SK-N-SH treated with all-trans-retinoic acid at 6 μM for 48 hours (cell line): Measurements from ENCODE around the gene KLK10.

Experiments
- ATAC-seq: fragments of 200-7000 bp; cut with Tn5 transposase; 3 replicates; pipeline ENCODE4 v1.9.1; 2020; ENCODE audit warnings: mild to moderate bottlenecking, moderate library complexity
- ARNTL ChIP-seq: fragments of 450-650 bp; formaldehyde crosslinking; IDR thresholded peaks from 2 replicates; pipeline ENCODE4 v1.5.0; 2020; ENCODE audit warnings: low read depth, mild to moderate bottlenecking, moderate library complexity, borderline replicate concordance
- BACH2 ChIP-seq: fragments of 250-450 bp; sonication (Bioruptor Pico); IDR thresholded peaks from 2 replicates; pipeline ENCODE4 v1.9.0; 2021; ENCODE audit warnings: mild to moderate bottlenecking, borderline replicate concordance
- CREB5 ChIP-seq: fragments of 250-450 bp; sonication (Bioruptor Pico); IDR thresholded peaks from 2 replicates; pipeline ENCODE4 v1.5.1; 2020; ENCODE audit warnings: low read depth, mild to moderate bottlenecking, moderate library complexity
- CSDC2 ChIP-seq: fragments of 250-450 bp; sonication (Bioruptor Pico); IDR thresholded peaks from 2 replicates; pipeline ENCODE4 v1.5.0; 2020; ENCODE audit warnings: mild to moderate bottlenecking, moderate library complexity
- CSRNP3 ChIP-seq: fragments of 250-450 bp; sonication (Bioruptor Pico); IDR thresholded peaks from 2 replicates; pipeline ENCODE4 v1.5.1; 2021; ENCODE audit warnings: mild to moderate bottlenecking, moderate library complexity
- ESRRG ChIP-seq: fragments of 250-450 bp; sonication (Bioruptor Pico); IDR thresholded peaks from 2 replicates; pipeline ENCODE4 v1.6.1; 2021; ENCODE audit warnings: mild to moderate bottlenecking
- GLIS3 ChIP-seq: fragments of 250-450 bp; sonication (Bioruptor Pico); IDR thresholded peaks from 2 replicates; pipeline ENCODE4 v1.5.0; 2020; ENCODE audit warnings: mild to moderate bottlenecking, moderate library complexity
- ISL1 ChIP-seq: fragments of 250-450 bp; sonication (Bioruptor Pico); IDR thresholded peaks from 2 replicates; pipeline ENCODE4 v2.1.2; 2022; ENCODE audit warnings: mild to moderate bottlenecking, moderate library complexity
- OSR1 ChIP-seq: fragments of 250-450 bp; sonication (Bioruptor Pico); IDR thresholded peaks from 2 replicates; pipeline ENCODE4 v1.8.0; 2022; ENCODE audit warnings: moderate library complexity, mild to moderate bottlenecking, inconsistent platforms
- PATZ1 ChIP-seq: fragments of 250-450 bp; sonication (Bioruptor Pico); IDR thresholded peaks from 2 replicates; pipeline ENCODE4 v1.8.0; 2020; ENCODE audit warnings: mild to moderate bottlenecking, moderate library complexity, borderline replicate concordance
- PPARA ChIP-seq: fragments of 250-450 bp; sonication (Bioruptor Pico); IDR thresholded peaks from 2 replicates; pipeline ENCODE4 v1.5.0; 2020; ENCODE audit warnings: mild to moderate bottlenecking, borderline replicate concordance
- RARB ChIP-seq: fragments of 250-450 bp; sonication (Bioruptor Pico); IDR thresholded peaks from 2 replicates; pipeline ENCODE4 v1.8.0; 2021; ENCODE audit warnings: mild to moderate bottlenecking, moderate library complexity
- SNAI2 ChIP-seq: fragments of 250-450 bp; sonication (Bioruptor Pico); IDR thresholded peaks from 2 replicates; pipeline ENCODE4 v1.5.0; 2020; ENCODE audit warnings: mild to moderate bottlenecking, moderate library complexity
- TOX ChIP-seq: fragments of 250-450 bp; sonication (Bioruptor Pico); IDR thresholded peaks from 2 replicates; pipeline ENCODE4 v1.8.0; 2021; ENCODE audit warnings: mild to moderate bottlenecking, moderate library complexity, borderline replicate concordance
- TSHZ2 ChIP-seq: fragments of 250-450 bp; sonication (Bioruptor Pico); IDR thresholded peaks from 2 replicates; pipeline ENCODE4 v1.5.0; 2020; ENCODE audit warnings: mild to moderate bottlenecking, moderate library complexity
- ZC3H10 ChIP-seq: fragments of 250-450 bp; sonication (Bioruptor Pico); IDR thresholded peaks from 2 replicates; pipeline ENCODE4 v1.5.1; 2021; ENCODE audit warnings: mild to moderate bottlenecking, moderate library complexity
- ZFP3 ChIP-seq: fragments of 250-450 bp; sonication (Bioruptor Pico); IDR thresholded peaks from 2 replicates; pipeline ENCODE4 v1.5.0; 2020; ENCODE audit warnings: mild to moderate bottlenecking, moderate library complexity
- ZFP30 ChIP-seq: fragments of 450-650 bp; formaldehyde crosslinking; IDR thresholded peaks from 2 replicates; pipeline ENCODE4 v1.5.0; 2022; ENCODE audit warnings: mild to moderate bottlenecking, moderate library complexity
- ZNF565 ChIP-seq: fragments of 450-650 bp; formaldehyde crosslinking; conservative IDR thresholded peaks from 2 replicates; pipeline ENCODE4 v1.5.0; 2020; ENCODE audit warnings: low read depth, mild to moderate bottlenecking, moderate library complexity
- ZNF70 ChIP-seq: fragments of 450-650 bp; formaldehyde crosslinking; IDR thresholded peaks from 2 replicates; pipeline ENCODE4 v1.5.0; 2020; ENCODE audit warnings: mild to moderate bottlenecking, moderate library complexity
- ZNF8 ChIP-seq: fragments of 450-650 bp; formaldehyde crosslinking; IDR thresholded peaks from 2 replicates; pipeline ENCODE4 v1.5.0; 2020; ENCODE audit warnings: mild to moderate bottlenecking, moderate library complexity
- TF ChIP-seq, protein P1 (sequence below): fragments of 250-450 bp; sonication (Bioruptor Pico); IDR thresholded peaks from 2 replicates; pipeline ENCODE4 v1.8.0; 2021; ENCODE audit warnings: low read depth, mild to moderate bottlenecking, moderate library complexity, borderline replicate concordance

KLK10 gene

DNA sequence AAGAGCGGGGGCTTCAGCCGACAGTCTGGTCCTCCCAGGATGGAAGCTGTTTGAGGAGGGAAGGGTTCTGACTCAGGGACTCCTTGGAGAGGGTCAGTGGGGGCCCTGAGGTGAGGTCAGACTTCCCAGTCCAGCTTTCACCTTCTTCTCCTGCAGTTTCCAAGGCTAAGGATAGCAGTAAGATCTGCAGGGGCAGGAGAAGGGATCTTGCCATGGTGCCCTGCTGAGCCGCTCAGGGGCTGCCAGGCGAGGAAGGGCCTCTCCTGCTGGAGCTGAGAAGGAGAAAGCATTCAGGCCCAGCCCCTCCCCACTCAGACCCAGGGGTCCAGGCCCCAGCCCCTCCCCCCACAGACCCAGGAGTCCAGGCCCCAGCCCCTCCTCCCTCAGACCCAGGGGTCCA, 37.3 kb downstream of the KLK10 start:
- no peak for ATAC-seq
- no peak for TF ChIP-seq BACH2 (CRISPR knock-in tag)
- TF ChIP-seq CSRNP3 (CRISPR knock-in tag): no peak
- no peak for TF ChIP-seq ZNF70 (CRISPR knock-in tag)
- no peak for TF ChIP-seq ZFP30 (CRISPR knock-in tag)
- no peak for TF ChIP-seq ZFP3 (CRISPR knock-in tag)
- TF ChIP-seq GLIS3 (CRISPR knock-in tag): no peak
- no peak for TF ChIP-seq ZNF565 (CRISPR knock-in tag)
- no peak for TF ChIP-seq CREB5 (CRISPR knock-in tag)
- TF ChIP-seq ISL1 (CRISPR knock-in tag): no peak
- TF ChIP-seq ESRRG (CRISPR knock-in tag): no peak
- TF ChIP-seq ZC3H10 (CRISPR knock-in tag): no peak
- TF ChIP-seq SNAI2 (CRISPR knock-in tag): no peak
- TF ChIP-seq, protein P1, sequence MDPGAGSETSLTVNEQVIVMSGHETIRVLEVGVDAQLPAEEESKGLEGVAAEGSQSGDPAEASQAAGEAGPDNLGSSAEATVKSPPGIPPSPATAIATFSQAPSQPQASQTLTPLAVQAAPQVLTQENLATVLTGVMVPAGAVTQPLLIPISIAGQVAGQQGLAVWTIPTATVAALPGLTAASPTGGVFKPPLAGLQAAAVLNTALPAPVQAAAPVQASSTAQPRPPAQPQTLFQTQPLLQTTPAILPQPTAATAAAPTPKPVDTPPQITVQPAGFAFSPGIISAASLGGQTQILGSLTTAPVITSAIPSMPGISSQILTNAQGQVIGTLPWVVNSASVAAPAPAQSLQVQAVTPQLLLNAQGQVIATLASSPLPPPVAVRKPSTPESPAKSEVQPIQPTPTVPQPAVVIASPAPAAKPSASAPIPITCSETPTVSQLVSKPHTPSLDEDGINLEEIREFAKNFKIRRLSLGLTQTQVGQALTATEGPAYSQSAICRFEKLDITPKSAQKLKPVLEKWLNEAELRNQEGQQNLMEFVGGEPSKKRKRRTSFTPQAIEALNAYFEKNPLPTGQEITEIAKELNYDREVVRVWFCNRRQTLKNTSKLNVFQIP: no peak
- TF ChIP-seq ZNF8 (CRISPR knock-in tag): no peak
- no peak for TF ChIP-seq TOX
- no peak for TF ChIP-seq PATZ1 (CRISPR knock-in tag)
- TF ChIP-seq ARNTL: no peak
- TF ChIP-seq OSR1 (CRISPR knock-in tag): no peak
- no peak for TF ChIP-seq CSDC2

GRCh38 chr19:50981587-50982146, 37.8 kb downstream of the KLK10 start:
- peak; percentile 22; the same call in 2 of the 3 replicates for ATAC-seq

More at GRCh38 chr19:50981587-50982146, 37.8 kb downstream of the KLK10 start:
- TF ChIP-seq GLIS3 (CRISPR knock-in tag) (no peak), ZNF70 (CRISPR knock-in tag) (no peak), ZNF565 (CRISPR knock-in tag) (no peak), BACH2 (CRISPR knock-in tag) (no peak), RARB (CRISPR knock-in tag) (no peak), CREB5 (CRISPR knock-in tag) (no peak), PATZ1 (CRISPR knock-in tag) (no peak), PPARA (CRISPR knock-in tag) (no peak), ZNF8 (CRISPR knock-in tag) (no peak), ESRRG (CRISPR knock-in tag) (no peak), TSHZ2 (CRISPR knock-in tag) (no peak), OSR1 (CRISPR knock-in tag) (no peak), SNAI2 (CRISPR knock-in tag) (no peak), CSDC2 (no peak)
- TF ChIP-seq, protein P1: no peak
